ENCODE results near the gene LIG3. TPM values are rescaled to one million over a fixed set of nuclear protein-coding genes. Genes with fewer than 3 reads are reported as not detected.

The LIG3 gene
- polyA plus RNA-seq, 1 of the 3 experiments (the other 2 are of a cell fraction) = 25.7 TPM

DNA sequence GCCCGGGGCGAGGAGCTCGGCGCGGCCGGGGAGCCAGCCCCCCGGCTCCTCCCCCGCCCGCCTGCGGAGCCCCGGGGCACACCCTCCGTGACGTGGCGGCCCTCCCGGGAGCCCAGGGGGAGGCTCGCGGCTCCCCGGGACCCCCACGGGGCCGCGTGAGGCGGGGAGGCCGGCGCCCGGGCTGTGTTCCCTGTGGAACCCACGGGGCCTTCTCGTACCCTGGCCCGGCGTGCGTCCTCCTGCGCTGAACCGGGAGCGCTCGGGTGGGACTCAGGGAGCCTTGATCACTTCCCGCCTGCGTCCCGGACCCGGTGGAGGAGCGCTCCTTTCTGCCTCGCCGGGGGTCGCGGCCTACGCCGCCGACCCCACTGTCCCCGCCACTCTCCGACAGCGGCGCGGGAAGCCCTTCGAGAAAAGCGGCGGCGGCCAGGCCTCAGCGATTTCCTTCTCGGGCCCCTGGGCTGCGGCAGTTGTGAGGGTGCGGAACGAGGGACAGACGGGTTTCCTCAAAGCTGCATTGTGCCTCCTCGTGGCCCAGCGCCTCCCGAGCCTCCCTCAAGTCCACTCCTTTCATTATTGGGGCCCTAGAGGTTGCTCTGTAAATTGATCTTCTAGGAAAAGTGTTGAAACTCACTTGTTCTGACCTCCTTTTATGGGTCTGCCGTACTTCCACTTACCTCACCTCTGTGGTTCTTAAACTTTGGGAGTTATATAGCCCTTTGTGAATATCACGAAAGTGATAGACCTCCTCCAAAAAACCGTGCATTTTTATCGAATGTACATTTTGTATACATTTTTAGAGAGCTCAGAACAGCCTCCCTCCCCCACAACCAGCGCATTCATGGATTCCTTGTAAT, 597 bp downstream of the LIG3 start:
- DNase-seq = peak; percentile 95
- H3K27ac ChIP-seq (ENCODE audit: low read depth in 2 of 2, low read length in 1 of 2) = peak overlapping the region; percentile 91 to 94
- peak overlapping the region; percentile 78 for H3K4me2 ChIP-seq
- no peaks in the 10 kb centered on the region for H3K9me2 ChIP-seq
- H3K9me3 ChIP-seq = no peaks in the 10 kb centered on the region
- POLR2A ChIA-PET = interaction anchor here (0.6 to 2.0 kb wide), 2 partner anchors 20 to 160 kb away, joined by 4 to 12 read pairs; partner anchors contain the start of genes CCT6B and ZNF830
- no peaks in the 10 kb centered on the region for H3K27me3 ChIP-seq (ENCODE audit: insufficient read depth)
- H4K20me1 ChIP-seq (ENCODE audit: insufficient read depth) = no peaks in the 10 kb centered on the region
- H3F3A ChIP-seq (replicated peaks; ENCODE audit: insufficient read depth) = peaks cover 7% of the 10 kb centered on the region
- peak overlapping the region; percentile 82 for H2AFZ ChIP-seq (ENCODE audit: low read depth)
- peak overlapping the region; percentile 71 to 80 for H3K4me3 ChIP-seq (ENCODE audit: low read depth in 2 of 2, low read length in 1 of 2)
- peaks cover 37% of the 10 kb centered on the region; the same call in 1 of the 2 replicates for H3K79me2 ChIP-seq (ENCODE audit: insufficient read depth)
- TF ChIP-seq FOXM1 (IDR thresholded peaks at IDR 0.05; ENCODE audit: low read depth) = no peak
- TF ChIP-seq NRF1 (IDR thresholded peaks at IDR 0.05; ENCODE audit: low read depth, low read length) = no peak
- no peak for TF ChIP-seq EZH2phosphoT487 (IDR thresholded peaks at IDR 0.05; ENCODE audit: borderline replicate concordance, low read depth)
- TF ChIP-seq RCOR1 (IDR thresholded peaks at IDR 0.05; ENCODE audit: low read length) = no peak
- no peak for TF ChIP-seq RFX5 (IDR thresholded peaks at IDR 0.05; ENCODE audit: low read length)
- TF ChIP-seq NFIC (IDR thresholded peaks at IDR 0.05; ENCODE audit: borderline replicate concordance) = no peak
- peak; percentile 86; the same call in 1 of the 2 replicates for TF ChIP-seq MXI1 (IDR thresholded peaks at IDR 0.05; ENCODE audit: low read depth, low read length)
- no peak for TF ChIP-seq ELF1 (IDR thresholded peaks at IDR 0.05)
- TF ChIP-seq, protein P1, sequence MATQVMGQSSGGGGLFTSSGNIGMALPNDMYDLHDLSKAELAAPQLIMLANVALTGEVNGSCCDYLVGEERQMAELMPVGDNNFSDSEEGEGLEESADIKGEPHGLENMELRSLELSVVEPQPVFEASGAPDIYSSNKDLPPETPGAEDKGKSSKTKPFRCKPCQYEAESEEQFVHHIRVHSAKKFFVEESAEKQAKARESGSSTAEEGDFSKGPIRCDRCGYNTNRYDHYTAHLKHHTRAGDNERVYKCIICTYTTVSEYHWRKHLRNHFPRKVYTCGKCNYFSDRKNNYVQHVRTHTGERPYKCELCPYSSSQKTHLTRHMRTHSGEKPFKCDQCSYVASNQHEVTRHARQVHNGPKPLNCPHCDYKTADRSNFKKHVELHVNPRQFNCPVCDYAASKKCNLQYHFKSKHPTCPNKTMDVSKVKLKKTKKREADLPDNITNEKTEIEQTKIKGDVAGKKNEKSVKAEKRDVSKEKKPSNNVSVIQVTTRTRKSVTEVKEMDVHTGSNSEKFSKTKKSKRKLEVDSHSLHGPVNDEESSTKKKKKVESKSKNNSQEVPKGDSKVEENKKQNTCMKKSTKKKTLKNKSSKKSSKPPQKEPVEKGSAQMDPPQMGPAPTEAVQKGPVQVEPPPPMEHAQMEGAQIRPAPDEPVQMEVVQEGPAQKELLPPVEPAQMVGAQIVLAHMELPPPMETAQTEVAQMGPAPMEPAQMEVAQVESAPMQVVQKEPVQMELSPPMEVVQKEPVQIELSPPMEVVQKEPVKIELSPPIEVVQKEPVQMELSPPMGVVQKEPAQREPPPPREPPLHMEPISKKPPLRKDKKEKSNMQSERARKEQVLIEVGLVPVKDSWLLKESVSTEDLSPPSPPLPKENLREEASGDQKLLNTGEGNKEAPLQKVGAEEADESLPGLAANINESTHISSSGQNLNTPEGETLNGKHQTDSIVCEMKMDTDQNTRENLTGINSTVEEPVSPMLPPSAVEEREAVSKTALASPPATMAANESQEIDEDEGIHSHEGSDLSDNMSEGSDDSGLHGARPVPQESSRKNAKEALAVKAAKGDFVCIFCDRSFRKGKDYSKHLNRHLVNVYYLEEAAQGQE (IDR thresholded peaks at IDR 0.05; ENCODE audit: low read depth, low read length) = no peak
- 0 out of 2 replicates have a peak, but pooled peaks have one; percentile 46 for TF ChIP-seq YY1 (IDR thresholded peaks at IDR 0.05; ENCODE audit: low read depth)
- TF ChIP-seq, protein P2, sequence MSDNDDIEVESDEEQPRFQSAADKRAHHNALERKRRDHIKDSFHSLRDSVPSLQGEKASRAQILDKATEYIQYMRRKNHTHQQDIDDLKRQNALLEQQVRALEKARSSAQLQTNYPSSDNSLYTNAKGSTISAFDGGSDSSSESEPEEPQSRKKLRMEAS (IDR thresholded peaks at IDR 0.05; ENCODE audit: low read depth) = peak; percentile 85
- no peak for TF ChIP-seq FOXJ3 (CRISPR knock-in tag; IDR thresholded peaks at IDR 0.05)
- TF ChIP-seq SMC3 (IDR thresholded peaks at IDR 0.05; ENCODE audit: low read depth, low read length) = peak; percentile 27; the same call in 1 of the 2 replicates
- TF ChIP-seq, protein P3, sequence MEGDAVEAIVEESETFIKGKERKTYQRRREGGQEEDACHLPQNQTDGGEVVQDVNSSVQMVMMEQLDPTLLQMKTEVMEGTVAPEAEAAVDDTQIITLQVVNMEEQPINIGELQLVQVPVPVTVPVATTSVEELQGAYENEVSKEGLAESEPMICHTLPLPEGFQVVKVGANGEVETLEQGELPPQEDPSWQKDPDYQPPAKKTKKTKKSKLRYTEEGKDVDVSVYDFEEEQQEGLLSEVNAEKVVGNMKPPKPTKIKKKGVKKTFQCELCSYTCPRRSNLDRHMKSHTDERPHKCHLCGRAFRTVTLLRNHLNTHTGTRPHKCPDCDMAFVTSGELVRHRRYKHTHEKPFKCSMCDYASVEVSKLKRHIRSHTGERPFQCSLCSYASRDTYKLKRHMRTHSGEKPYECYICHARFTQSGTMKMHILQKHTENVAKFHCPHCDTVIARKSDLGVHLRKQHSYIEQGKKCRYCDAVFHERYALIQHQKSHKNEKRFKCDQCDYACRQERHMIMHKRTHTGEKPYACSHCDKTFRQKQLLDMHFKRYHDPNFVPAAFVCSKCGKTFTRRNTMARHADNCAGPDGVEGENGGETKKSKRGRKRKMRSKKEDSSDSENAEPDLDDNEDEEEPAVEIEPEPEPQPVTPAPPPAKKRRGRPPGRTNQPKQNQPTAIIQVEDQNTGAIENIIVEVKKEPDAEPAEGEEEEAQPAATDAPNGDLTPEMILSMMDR (IDR thresholded peaks at IDR 0.05) = peak; percentile 55
- no peak; the same call in 1 of the 2 replicates for TF ChIP-seq JUND (IDR thresholded peaks at IDR 0.05)
- no peak for TF ChIP-seq FOSL2 (IDR thresholded peaks at IDR 0.05; ENCODE audit: borderline replicate concordance, low read depth)
- TF ChIP-seq EP300 (IDR thresholded peaks at IDR 0.05; ENCODE audit: borderline replicate concordance in 1 of 2, low read depth in 1 of 2, low read length in 1 of 2) = no peak; a peak in 1 of 4 replicates
- 0 out of 2 replicates have a peak, but pooled peaks have one; percentile 2 for TF ChIP-seq TCF12 (IDR thresholded peaks at IDR 0.05)
- TF ChIP-seq RAD21 (IDR thresholded peaks at IDR 0.05; ENCODE audit: low read length) = peak; percentile 50
- TF ChIP-seq, protein P4, sequence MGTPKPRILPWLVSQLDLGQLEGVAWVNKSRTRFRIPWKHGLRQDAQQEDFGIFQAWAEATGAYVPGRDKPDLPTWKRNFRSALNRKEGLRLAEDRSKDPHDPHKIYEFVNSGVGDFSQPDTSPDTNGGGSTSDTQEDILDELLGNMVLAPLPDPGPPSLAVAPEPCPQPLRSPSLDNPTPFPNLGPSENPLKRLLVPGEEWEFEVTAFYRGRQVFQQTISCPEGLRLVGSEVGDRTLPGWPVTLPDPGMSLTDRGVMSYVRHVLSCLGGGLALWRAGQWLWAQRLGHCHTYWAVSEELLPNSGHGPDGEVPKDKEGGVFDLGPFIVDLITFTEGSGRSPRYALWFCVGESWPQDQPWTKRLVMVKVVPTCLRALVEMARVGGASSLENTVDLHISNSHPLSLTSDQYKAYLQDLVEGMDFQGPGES (IDR thresholded peaks at IDR 0.05; ENCODE audit: low read depth, low read length) = no peak
- CTCF ChIA-PET = interaction anchor here (0.6 to 4.1 kb wide), 17 partner anchors 11 to 540 kb away, joined by 3 to 25 read pairs (median 3); partner anchors contain the start of gene RAD51D
- H3K9ac ChIP-seq = peak overlapping the region; percentile 91
- peaks cover 0 to 15% of the 10 kb centered on the region in 2 experiments; a peak in 2 of 4 replicates for H3K4me1 ChIP-seq (ENCODE audit: control insufficient read depth in 1 of 2, insufficient read depth in 2 of 2, low read depth in 1 of 2, low read length in 1 of 2)
- H3K36me3 ChIP-seq (replicated peaks in 1 of 2; ENCODE audit: control insufficient read depth in 1 of 2, insufficient read depth in 2 of 2, low read length in 1 of 2) = peaks cover 14 to 15% of the 10 kb centered on the region in 2 experiments
- WGBS (ENCODE audit: low lambda C conversion rate) = 2% methylated on average over 5 of the region's 69 CpGs

Measured in SK-N-SH (cell line).